Measurements from ENCODE around the gene CYP2J2.
"Not testable (repeated sequence)": the region's sequence is repeated elsewhere in the genome, so short reads cannot be mapped to it uniquely, and the experiment has no call there.

CYP2J2 gene

DNA sequence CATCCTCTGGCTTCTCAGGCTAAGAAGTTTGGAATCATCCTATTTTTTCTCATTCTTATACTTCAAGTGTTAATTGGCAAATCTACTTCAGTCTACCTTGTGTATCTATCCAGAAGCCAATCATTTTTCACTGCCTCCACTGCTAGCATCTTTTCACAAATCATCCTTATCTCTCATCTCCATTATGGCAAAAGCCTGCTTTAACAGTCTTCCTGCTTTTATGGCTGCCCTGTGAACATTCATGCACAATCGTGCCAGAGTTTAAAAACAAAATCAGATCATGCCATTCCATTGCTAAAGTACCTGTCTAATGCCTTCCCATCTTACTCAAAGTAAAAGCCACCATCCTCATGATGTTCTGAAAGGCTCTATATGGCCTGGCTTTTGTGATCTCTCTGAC lies 19.2 kb upstream of the CYP2J2 start:
- Mint-ChIP-seq H3K4me3 (no peak overlapping the region), H3K27me3 (peaks cover 9 to 20% of the 10 kb centered on the region in 2 donors)

GRCh38 chr1:59939393-59939792 lies 12.8 kb upstream of the CYP2J2 start:
- Mint-ChIP-seq H3K27ac (no peak overlapping the region), H3K4me3 (no peak overlapping the region), H3K36me3 (ENCODE audit: insufficient read depth) (peaks cover 2% of the 10 kb centered on the region), H3K9me3 (peaks cover 0 to 2% of the 10 kb centered on the region in 2 donors), H3K4me1 (ENCODE audit: low read depth in 2 of 2) (no peaks in the 10 kb centered on the region), H3K27me3 (peaks cover 26 to 27% of the 10 kb centered on the region in 2 donors)
- DNase-seq, result no peak
- no peak for ATAC-seq (replicated peaks)

More for the DNA sequence above, 19.2 kb upstream of the CYP2J2 start:
- Mint-ChIP-seq H3K27ac (no peak overlapping the region), H3K4me1 (ENCODE audit: low read depth in 2 of 2) (no peaks in the 10 kb centered on the region), H3K36me3 (ENCODE audit: insufficient read depth) (no peaks in the 10 kb centered on the region), H3K9me3 (no peaks in the 10 kb centered on the region)
- ATAC-seq (replicated peaks) (no peak), DNase-seq (no peak)

DNA sequence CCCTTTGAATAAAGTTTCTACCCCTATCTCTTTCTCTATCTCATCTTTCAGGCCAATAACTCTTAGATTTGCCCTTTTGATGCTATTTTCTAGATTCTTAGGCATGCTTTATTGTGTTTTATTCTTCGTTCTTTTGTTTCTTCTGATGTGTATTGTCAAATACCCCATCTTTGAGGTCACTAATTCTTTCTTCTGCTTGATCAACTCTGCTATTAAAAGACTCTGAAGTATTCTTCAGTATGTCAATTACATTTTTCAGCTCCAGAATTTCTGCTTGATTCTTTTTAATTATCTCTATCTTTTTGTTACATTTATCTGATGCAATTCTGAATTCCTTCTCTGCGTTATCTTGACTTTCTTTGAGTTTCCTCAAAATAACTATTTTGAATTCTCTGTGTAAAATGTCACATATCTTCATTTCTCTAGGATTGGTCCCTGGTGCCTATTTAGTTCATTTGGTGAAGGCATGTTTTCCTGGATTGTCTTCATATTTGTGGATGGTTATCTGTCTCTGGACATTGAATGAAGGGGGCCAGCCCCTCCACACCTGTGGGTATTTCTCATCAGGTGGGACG lies 11.2 kb upstream of the CYP2J2 start:
- DNase-seq, result no peak
- no peak overlapping the region for H3K27ac Mint-ChIP-seq
- peaks cover 2% of the 10 kb centered on the region for H3K36me3 Mint-ChIP-seq (ENCODE audit: insufficient read depth)
- ATAC-seq (replicated peaks), result no peak
- peaks cover 0 to 2% of the 10 kb centered on the region in 2 donors for H3K9me3 Mint-ChIP-seq
- H3K4me3 Mint-ChIP-seq, result no peak overlapping the region
- no peaks in the 10 kb centered on the region for H3K4me1 Mint-ChIP-seq (ENCODE audit: low read depth in 2 of 2)
- H3K27me3 Mint-ChIP-seq, result peaks cover 30 to 35% of the 10 kb centered on the region in 2 donors

- Mint-ChIP-seq H3K9me3 (peaks cover 0 to 2% of the 10 kb centered on the region in 2 donors), H3K27ac (no peak overlapping the region), H3K27me3 (peaks cover 22 to 37% of the 10 kb centered on the region in 2 donors), H3K4me1 (ENCODE audit: low read depth in 2 of 2) (no peaks in the 10 kb centered on the region), H3K4me3 (no peak overlapping the region), H3K36me3 (ENCODE audit: insufficient read depth) (peaks cover 2% of the 10 kb centered on the region)
- DNase-seq (no peak), ATAC-seq (replicated peaks) (no peak)
Observed at GRCh38 chr1:59936358-59936821, 9.8 kb upstream of the CYP2J2 start.

DNA sequence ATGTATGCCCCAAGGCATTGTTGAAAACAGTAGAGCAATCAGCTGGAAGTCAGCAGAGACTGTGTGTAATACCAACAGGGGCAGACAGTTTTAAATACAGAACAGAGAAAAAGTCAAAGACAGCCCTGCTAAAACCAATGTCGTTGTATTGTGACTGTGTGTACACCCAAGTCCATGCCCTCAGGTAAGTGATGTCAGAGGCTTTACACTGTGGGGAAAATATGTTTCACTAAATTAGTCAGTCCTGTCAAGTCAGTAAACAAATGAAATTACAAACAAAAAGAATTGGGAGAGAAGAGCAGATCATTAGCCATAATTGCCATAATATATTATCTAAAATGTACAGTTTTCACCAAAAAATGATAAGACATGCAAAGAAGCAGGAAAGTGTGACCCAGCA lies 2.4 kb upstream of the CYP2J2 start:
- ATAC-seq (replicated peaks) (no peak), DNase-seq (no peak)
- Mint-ChIP-seq H3K36me3 (ENCODE audit: insufficient read depth) (no peaks in the 10 kb centered on the region), H3K27ac (no peak overlapping the region), H3K4me3 (no peak overlapping the region), H3K27me3 (peaks cover 48 to 60% of the 10 kb centered on the region in 2 donors), H3K4me1 (ENCODE audit: low read depth in 2 of 2) (peaks cover 2 to 8% of the 10 kb centered on the region in 2 donors), H3K9me3 (no peaks in the 10 kb centered on the region)

DNA sequence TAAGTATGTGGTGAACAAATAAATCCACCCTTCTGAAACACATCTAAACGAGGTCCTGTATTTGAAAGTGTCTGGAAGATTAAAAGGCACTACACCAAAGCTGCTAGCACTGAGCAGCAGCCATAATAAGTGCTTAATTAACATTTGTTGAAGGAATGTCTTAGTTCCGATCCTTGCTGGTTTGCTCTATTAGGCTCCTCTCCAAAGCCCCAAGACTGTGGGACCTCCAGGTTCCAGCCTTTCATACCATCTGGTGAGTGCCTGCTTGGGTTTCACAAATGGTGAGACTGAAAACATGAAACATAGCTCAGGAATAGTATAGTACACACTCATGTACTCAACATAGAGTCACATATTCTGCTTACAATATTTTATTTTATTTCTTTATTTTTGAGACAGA lies 640 bp upstream of the CYP2J2 start:
- H3K36me3 Mint-ChIP-seq (ENCODE audit: insufficient read depth), result no peaks in the 10 kb centered on the region
- ATAC-seq (replicated peaks) (no peak), DNase-seq (no peak)
- H3K27ac Mint-ChIP-seq, result no peak overlapping the region
- peaks cover 2 to 8% of the 10 kb centered on the region in 2 donors for H3K4me1 Mint-ChIP-seq (ENCODE audit: low read depth in 2 of 2)
- H3K9me3 Mint-ChIP-seq, result no peaks in the 10 kb centered on the region
- peak overlapping the region; percentile 54 to 58 for H3K4me3 Mint-ChIP-seq
- H3K27me3 Mint-ChIP-seq, result peaks cover 43 to 46% of the 10 kb centered on the region in 2 donors

DNA sequence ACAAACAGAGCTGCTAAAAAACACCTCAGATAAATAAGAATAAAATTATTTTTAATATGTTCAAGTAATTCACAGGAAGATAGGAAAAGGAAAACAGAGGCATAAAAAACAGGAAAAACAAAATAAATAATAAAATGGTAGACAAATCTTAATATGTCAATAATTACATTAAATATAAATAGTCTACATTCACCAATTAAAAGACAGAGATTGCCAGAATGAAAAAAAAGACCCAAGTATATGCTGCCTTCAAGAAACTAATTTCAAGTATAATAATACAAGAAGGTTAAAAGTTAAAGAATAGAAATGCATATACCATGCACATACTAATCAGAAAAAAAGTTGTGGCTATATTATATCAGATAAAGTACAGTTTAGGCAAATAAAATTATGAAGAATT lies 1.9 kb downstream of the CYP2J2 start:
- H3K36me3 Mint-ChIP-seq (ENCODE audit: insufficient read depth), result no peaks in the 10 kb centered on the region
- peaks cover 2 to 8% of the 10 kb centered on the region in 2 donors for H3K4me1 Mint-ChIP-seq (ENCODE audit: low read depth in 2 of 2)
- H3K27me3 Mint-ChIP-seq, result peaks cover 42 to 46% of the 10 kb centered on the region in 2 donors
- H3K9me3 Mint-ChIP-seq, result no peaks in the 10 kb centered on the region
- no peak overlapping the region for H3K4me3 Mint-ChIP-seq
- H3K27ac Mint-ChIP-seq, result no peak overlapping the region
- ATAC-seq (replicated peaks) (no peak), DNase-seq (no peak)

DNA sequence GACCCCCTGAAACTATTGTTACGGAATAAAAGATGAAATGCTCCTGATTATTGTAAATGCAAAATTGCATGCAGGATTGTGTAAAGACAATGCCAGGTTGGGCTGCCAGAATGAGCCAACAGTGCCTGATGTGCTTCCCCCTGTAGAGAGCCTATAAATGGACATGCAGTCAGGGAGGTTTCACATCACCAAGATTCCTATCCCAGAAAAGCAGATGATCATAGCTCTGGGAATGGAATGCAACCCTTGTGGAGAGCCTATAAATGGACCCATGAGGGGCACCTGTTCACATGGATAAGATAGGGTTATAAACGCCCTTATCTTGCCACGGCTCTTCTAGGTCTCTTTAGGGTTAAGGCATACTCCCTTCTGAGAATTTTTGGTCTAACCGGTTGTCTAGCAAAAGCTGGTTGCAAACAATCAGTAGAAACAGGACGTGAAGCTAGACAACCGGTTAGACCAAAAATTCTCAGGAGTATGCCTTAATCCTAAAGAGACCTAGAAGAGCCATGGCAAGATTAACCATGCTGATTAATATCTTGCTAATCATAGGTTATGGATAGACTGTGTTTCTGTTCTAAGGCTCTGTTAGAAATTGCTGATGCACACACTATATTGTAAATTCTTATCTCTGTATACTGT lies 5.2 kb downstream of the CYP2J2 start:
- H3K4me1 Mint-ChIP-seq (ENCODE audit: low read depth in 2 of 2); H3K4me3 Mint-ChIP-seq: not testable (repeated sequence)

DNA sequence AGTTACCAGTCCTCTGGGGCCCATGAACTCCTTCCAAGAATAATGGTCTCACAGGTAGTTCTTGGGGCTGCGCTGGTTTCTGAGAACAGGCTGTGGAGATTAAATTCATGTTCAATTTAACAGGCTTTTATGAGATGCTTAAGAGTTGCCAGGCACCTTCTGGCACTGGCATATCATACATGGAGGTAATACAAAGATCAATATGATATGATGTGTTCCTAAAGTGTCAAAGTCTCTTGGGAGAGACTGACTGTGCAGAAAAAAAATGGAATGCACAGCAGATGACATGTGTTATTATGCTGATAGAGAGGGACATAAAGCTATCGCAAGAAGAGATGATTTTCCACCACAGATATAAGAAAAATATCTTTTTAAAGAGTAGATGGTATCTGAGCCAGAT lies 6.8 kb downstream of the CYP2J2 start:
- peaks cover 10 to 58% of the 10 kb centered on the region in 2 donors for H3K27me3 Mint-ChIP-seq
- H3K9me3 Mint-ChIP-seq, result no peaks in the 10 kb centered on the region
- H3K4me1 Mint-ChIP-seq (ENCODE audit: low read depth in 2 of 2), result no peaks in the 10 kb centered on the region
- no peak overlapping the region for H3K27ac Mint-ChIP-seq
- no peak overlapping the region for H3K4me3 Mint-ChIP-seq
- no peaks in the 10 kb centered on the region for H3K36me3 Mint-ChIP-seq (ENCODE audit: insufficient read depth)
- DNase-seq, result no peak
- ATAC-seq (replicated peaks), result no peak

More for the DNA sequence above, 5.2 kb downstream of the CYP2J2 start:
- DNase-seq; H3K27ac Mint-ChIP-seq; ATAC-seq (replicated peaks); H3K36me3 Mint-ChIP-seq (ENCODE audit: insufficient read depth); H3K9me3 Mint-ChIP-seq: not testable (repeated sequence)
- H3K27me3 Mint-ChIP-seq, result peaks cover 19 to 52% of the 10 kb centered on the region in 2 donors

GRCh38 chr1:59917785-59918180 lies 8.8 kb downstream of the CYP2J2 start:
- Mint-ChIP-seq H3K36me3 (ENCODE audit: insufficient read depth) (no peaks in the 10 kb centered on the region), H3K27me3 (peaks cover 10 to 50% of the 10 kb centered on the region in 2 donors), H3K4me1 (ENCODE audit: low read depth in 2 of 2) (no peaks in the 10 kb centered on the region), H3K27ac (no peak overlapping the region), H3K9me3 (no peaks in the 10 kb centered on the region), H3K4me3 (no peak overlapping the region)
- DNase-seq (no peak), ATAC-seq (replicated peaks) (no peak)

DNA sequence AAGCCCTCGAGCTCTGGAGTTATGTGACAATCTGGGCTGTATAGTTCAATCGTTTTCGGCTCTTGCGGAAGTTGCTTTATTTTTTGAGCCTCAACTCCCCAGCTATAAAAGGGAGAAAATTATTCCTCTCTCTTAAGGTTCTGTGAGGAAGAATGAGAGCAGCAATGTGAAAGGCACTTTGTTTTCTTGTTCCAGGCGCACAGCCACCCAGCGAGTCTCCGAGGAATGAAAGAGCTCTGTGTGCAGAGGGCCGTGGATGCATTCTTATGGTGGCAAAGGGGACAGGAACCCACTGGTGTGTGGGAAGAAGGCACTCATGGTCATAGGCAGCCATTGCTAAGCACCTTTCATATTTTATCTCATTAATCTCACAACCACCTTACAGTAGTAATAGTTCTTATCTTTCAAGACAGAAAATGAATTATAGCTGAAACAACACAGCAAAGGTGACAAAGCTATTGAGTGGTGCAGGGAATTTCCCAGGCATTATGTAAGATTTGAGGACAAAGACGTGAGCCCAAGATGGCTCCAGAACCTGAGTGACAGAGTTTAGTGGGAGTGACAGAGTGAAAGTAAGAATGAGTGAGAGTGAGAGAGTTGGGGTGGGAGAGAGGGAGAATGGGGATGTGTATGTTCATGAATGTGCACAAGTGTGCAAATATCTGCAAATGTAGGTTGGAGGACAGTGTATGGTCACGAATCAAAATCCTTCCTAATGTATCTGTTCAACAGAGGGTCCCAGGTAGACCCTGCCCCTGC lies 9.4 kb downstream of the CYP2J2 start:
- no peak for ATAC-seq (replicated peaks)
- Mint-ChIP-seq H3K36me3 (ENCODE audit: insufficient read depth) (no peaks in the 10 kb centered on the region), H3K27ac (no peak overlapping the region), H3K4me3 (no peak overlapping the region), H3K9me3 (no peaks in the 10 kb centered on the region), H3K27me3 (peaks cover 10 to 50% of the 10 kb centered on the region in 2 donors), H3K4me1 (ENCODE audit: low read depth in 2 of 2) (no peaks in the 10 kb centered on the region)
- DNase-seq, result no peak

- no peaks in the 10 kb centered on the region for H3K9me3 Mint-ChIP-seq
- no peak for ATAC-seq (replicated peaks)
- no peak overlapping the region for H3K27ac Mint-ChIP-seq
- peaks cover 2 to 48% of the 10 kb centered on the region in 2 donors for H3K27me3 Mint-ChIP-seq
- H3K4me3 Mint-ChIP-seq, result no peak overlapping the region
- H3K4me1 Mint-ChIP-seq (ENCODE audit: low read depth in 2 of 2), result no peaks in the 10 kb centered on the region
- no peaks in the 10 kb centered on the region for H3K36me3 Mint-ChIP-seq (ENCODE audit: insufficient read depth)
- DNase-seq, result no peak
Observed at GRCh38 chr1:59915516-59915915, 11.1 kb downstream of the CYP2J2 start.

GRCh38 chr1:59914791-59915286 lies 11.7 kb downstream of the CYP2J2 start:
- not testable (repeated sequence) for DNase-seq; H3K27ac Mint-ChIP-seq; H3K36me3 Mint-ChIP-seq (ENCODE audit: insufficient read depth); H3K4me3 Mint-ChIP-seq; ATAC-seq (replicated peaks); H3K9me3 Mint-ChIP-seq; H3K4me1 Mint-ChIP-seq (ENCODE audit: low read depth in 2 of 2)
- H3K27me3 Mint-ChIP-seq, result peaks cover 0 to 41% of the 10 kb centered on the region in 2 donors
